PC-9 (cell line): ENCODE measurements around the gene FKBP5. TPM values are rescaled to one million over a fixed set of nuclear protein-coding genes. Genes with fewer than 3 reads are reported as not detected.

Experiments used
- BruUV-seq: library from RNA; stranded (reverse); fragments of 400-500 nt; replicated peaks from 2 replicates; lab custom pipeline; 2021; lab: Mats Ljungman, UMichigan
- CTCF ChIA-PET: fragments of 300-600 bp; sonication (Branson Sonifier 250); formaldehyde crosslinking; loops from one replicate; lab custom pipeline; 2022; ENCODE audit warnings: antibody characterized with exemption; lab: Charles Lee
- POLR2A ChIA-PET: fragments of 300-600 bp; sonication (Branson Sonifier 250); formaldehyde crosslinking; loops from one replicate; lab custom pipeline; 2022; ENCODE audit warnings: antibody characterized with exemption; ENCODE audit not compliant: unreplicated experiment; lab: Charles Lee
- DNase-seq, 2 experiments: peaks; one replicate each; pipeline versions ENCODE4 v3.0.0 to v3.0.0-alpha.2; 2015 to 2022; ENCODE audit warnings: mixed read lengths in 1 of 2
- H2AFZ ChIP-seq: fragments of 200-600 bp; sonication (generic); 2 replicates; pipeline ENCODE4 v1.8.1; 2017; ENCODE audit warnings: antibody characterized with exemption
- H3F3A ChIP-seq: fragments of 200-600 bp; sonication (generic); 2 replicates; pipeline ENCODE4 v1.8.1; 2017; ENCODE audit warnings: antibody characterized with exemption, mild to moderate bottlenecking, low read depth; ENCODE audit not compliant: insufficient read depth
- H3K27ac ChIP-seq: fragments of 200-600 bp; sonication (generic); 2 replicates; pipeline ENCODE4 v1.6.1; 2016; ENCODE audit warnings: mixed run types
- H3K27me3 ChIP-seq: fragments of 200-600 bp; sonication (generic); 2 replicates; pipeline ENCODE4 v1.6.1; 2016; ENCODE audit warnings: low read depth, mixed run types; ENCODE audit not compliant: insufficient read depth
- H3K36me3 ChIP-seq: fragments of 200-600 bp; sonication (generic); 2 replicates; pipeline ENCODE4 v1.6.1; 2016; ENCODE audit warnings: low read depth, mixed run types
- H3K4me1 ChIP-seq: fragments of 200-600 bp; sonication (generic); replicated peaks from 2 replicates; pipeline ENCODE4 v1.6.1; 2016; ENCODE audit warnings: mixed run types; ENCODE audit not compliant: insufficient read depth
- H3K4me2 ChIP-seq: fragments of 200-600 bp; sonication (generic); 2 replicates; pipeline ENCODE4 v1.6.1; 2017; ENCODE audit warnings: mixed run types
- H3K4me3 ChIP-seq: fragments of 200-600 bp; sonication (generic); 2 replicates; pipeline ENCODE4 v1.6.1; 2016; ENCODE audit warnings: mixed run types
- H3K79me2 ChIP-seq: fragments of 200-600 bp; sonication (generic); 2 replicates; pipeline ENCODE4 v1.6.1; 2017; ENCODE audit warnings: low read depth, mixed run types
- H3K9me2 ChIP-seq: fragments of 200-600 bp; sonication (generic); 2 replicates; pipeline ENCODE4 v1.8.1; 2017; ENCODE audit warnings: mild to moderate bottlenecking; ENCODE audit not compliant: insufficient read depth
- H3K9me3 ChIP-seq: fragments of 200-600 bp; sonication (generic); 2 replicates; pipeline ENCODE4 v1.8.1; 2016; ENCODE audit warnings: low read depth; ENCODE audit not compliant: insufficient read depth
- H4K20me1 ChIP-seq: fragments of 200-600 bp; sonication (generic); 2 replicates; pipeline ENCODE4 v1.8.1; 2017; ENCODE audit not compliant: insufficient read depth
- CTCF ChIP-seq: fragments of 200-600 bp; sonication (generic); conservative IDR thresholded peaks from 2 replicates; pipeline ENCODE4 v1.6.1; 2017; ENCODE audit warnings: mixed run types, antibody characterized with exemption, mild to moderate bottlenecking, moderate library complexity
- EZH2 ChIP-seq: fragments of 200-600 bp; sonication (generic); IDR thresholded peaks from 2 replicates; pipeline ENCODE4 v1.8.0; 2017; ENCODE audit warnings: antibody characterized with exemption, low read depth
- intact Hi-C: fragments of 100-400 bp; cut with micrococcal nuclease; formaldehyde crosslinking; loops from one replicate; pipeline ENCODE4 v1.10.0; 2022; ENCODE audit not compliant: unreplicated experiment
- total RNA-seq: library from RNA; stranded (reverse); gene quantifications from 2 replicates; pipeline ENCODE4 v1.2.3, GENCODE V29; 2021

The FKBP5 gene
- total RNA-seq, 1 experiment from 2014 or later: 5.0 TPM

DNA sequence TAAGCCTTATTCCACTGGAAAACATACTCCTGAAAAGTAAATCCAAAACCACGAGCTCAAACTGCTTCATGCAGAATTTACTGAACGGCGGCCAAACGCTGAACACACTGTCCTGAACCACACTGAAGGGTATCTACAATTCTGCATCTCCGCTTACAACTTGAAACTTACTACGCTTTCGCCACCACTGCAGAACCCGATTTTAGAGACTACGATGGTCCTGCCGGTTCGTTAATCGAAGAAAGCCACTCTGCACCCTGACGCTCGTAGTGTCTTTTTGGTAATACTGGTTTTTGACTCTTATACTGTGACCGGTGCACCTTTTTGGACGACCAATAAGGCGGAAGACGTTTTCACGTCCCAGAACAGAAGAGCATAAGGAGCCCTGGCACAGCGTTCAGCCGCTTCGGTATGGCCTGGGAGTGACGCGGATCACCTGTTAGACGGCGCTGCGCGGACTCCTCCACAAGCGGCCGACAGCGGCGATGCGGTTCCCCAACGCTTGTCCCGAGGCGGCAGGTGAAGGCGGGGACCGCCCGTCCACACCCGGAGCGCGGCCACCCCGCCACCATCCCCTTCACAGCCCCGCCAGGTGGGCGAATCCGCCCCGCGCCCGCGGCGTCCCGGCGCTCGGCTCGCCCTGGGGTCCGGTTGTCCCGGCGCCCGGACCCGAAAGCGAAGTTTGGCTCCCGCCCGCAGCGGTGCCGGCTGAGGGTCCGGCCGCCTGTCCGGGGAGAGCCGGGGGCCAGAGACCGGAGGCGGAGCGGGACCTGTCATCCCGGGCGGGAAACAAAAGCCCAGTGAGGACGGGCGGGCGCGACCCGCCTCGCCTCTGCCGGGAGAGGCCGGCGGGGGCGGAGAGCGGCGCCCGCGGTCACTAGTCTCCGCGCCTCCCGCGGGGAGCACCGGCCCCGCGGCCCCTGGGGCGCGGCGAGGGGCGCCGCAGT, 784 bp downstream of the FKBP5 start:
- TSS peak; percentile 71 for BruUV-seq
- Histone ChIP-seq H3K79me2 (no peaks in the 10 kb centered on the region; the same call in 1 of the 2 replicates), H3K4me2 (peak overlapping the region; percentile 92), H3K9me2 (no peaks in the 10 kb centered on the region), H3K27me3 (no peaks in the 10 kb centered on the region), H3K9me3 (no peaks in the 10 kb centered on the region), H2AFZ (peak overlapping the region; percentile 92), H3K4me1 (peaks cover 16% of the 10 kb centered on the region; the same call in 1 of the 2 replicates), H3F3A (0 out of 2 replicates have a peak, but pooled peaks cover 10% of the 10 kb centered on the region), H3K36me3 (no peaks in the 10 kb centered on the region), H3K4me3 (peak overlapping the region; percentile 69), H3K27ac (no peak overlapping the region), H4K20me1 (no peaks in the 10 kb centered on the region)
- DNase-seq: peak; percentile 45 to 56
- intact Hi-C loops: loop anchor here (5.0 kb wide), 1 partner anchor 106 kb away; no protein-coding TSS in a partner anchor
- ChIA-PET POLR2A (no interaction called here), CTCF (no interaction called here)
- TF ChIP-seq CTCF (no peak), EZH2 (no peak)

DNA sequence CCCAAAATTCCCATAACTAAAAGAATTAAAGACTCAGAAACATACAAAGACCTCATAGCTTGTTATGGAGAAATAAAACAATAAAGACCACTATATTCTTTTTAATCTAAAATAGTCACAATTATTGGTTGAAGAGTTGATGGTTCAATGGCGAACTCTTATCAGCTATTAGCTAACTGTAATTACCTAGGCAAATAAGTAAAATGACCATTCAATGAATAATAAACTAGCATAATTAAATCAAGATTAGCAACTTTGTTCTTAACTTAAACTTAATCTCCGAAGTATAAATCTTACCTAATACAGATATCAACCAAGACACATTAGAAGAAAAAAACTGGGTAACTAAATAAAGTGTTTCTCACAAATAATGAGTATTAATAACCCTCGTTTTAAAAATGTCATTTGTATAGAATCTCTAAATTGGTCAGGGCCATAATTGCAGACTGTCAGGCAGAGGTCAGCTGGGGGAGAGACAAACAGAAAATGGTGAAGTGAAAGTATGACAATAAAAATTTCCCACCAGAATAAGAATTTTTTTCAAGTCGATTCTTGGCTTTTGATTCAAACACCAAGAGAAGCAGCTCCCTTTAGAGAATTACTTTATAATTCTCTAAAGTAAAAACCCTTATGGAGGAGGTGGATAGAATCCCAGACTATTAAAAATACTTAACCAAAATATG, 1.7 kb downstream of the FKBP5 start:
- no peak for DNase-seq

More for the DNA sequence above, 1.7 kb downstream of the FKBP5 start:
- Histone ChIP-seq H3K4me2 (peak overlapping the region; percentile 92), H3K36me3 (no peaks in the 10 kb centered on the region), H3K9me2 (no peaks in the 10 kb centered on the region), H3K79me2 (no peaks in the 10 kb centered on the region; the same call in 1 of the 2 replicates), H3K9me3 (no peaks in the 10 kb centered on the region), H3F3A (0 out of 2 replicates have a peak, but pooled peaks cover 10% of the 10 kb centered on the region), H3K27ac (no peak overlapping the region), H3K4me1 (peaks cover 16% of the 10 kb centered on the region; the same call in 1 of the 2 replicates), H3K27me3 (no peaks in the 10 kb centered on the region), H3K4me3 (peak overlapping the region; percentile 69), H4K20me1 (no peaks in the 10 kb centered on the region), H2AFZ (peak overlapping the region; percentile 92)
- intact Hi-C loops: loop anchor here (5.0 kb wide), 1 partner anchor 105 kb away; no protein-coding TSS in a partner anchor
- no peak for TF ChIP-seq EZH2
- no peak for TF ChIP-seq CTCF
- CTCF ChIA-PET: interaction anchor here (0.6 kb wide), 1 partner anchor 42 kb away, joined by 5 read pairs; no protein-coding TSS in a partner anchor
- no TSS peak for BruUV-seq
- POLR2A ChIA-PET: no interaction called here
